DND-41 (cell line): ENCODE results near the gene SSR3.

Experiments
- ATAC-seq: fragments of 200-7000 bp; cut with Tn5 transposase; 3 replicates; pipeline ENCODE4 v1.9.1; 2021; ENCODE audit warnings: low read depth; ENCODE audit not compliant: insufficient read depth
- DNase-seq: peaks from one replicate; pipeline ENCODE4 v3.0.0-alpha.2; 2020
- H2AFZ ChIP-seq: 2 replicates; pipeline ENCODE4 v1.6.0; 2012; ENCODE audit warnings: low read depth, low read length
- H3K27ac ChIP-seq: 2 replicates; pipeline ENCODE4 v1.5.1; 2012; ENCODE audit warnings: low read length, inconsistent platforms
- H3K27me3 ChIP-seq: fragments of 200-600 bp; sonication (generic); 2 replicates; pipeline ENCODE4 v1.6.0; 2012; ENCODE audit warnings: low read length, mild to moderate bottlenecking, inconsistent platforms; ENCODE audit not compliant: insufficient read depth, poor library complexity
- H3K36me3 ChIP-seq: 2 replicates; pipeline ENCODE4 v1.5.1; 2012; ENCODE audit warnings: low read length, inconsistent platforms; ENCODE audit not compliant: insufficient read depth
- H3K4me1 ChIP-seq: 2 replicates; pipeline ENCODE4 v1.5.1; 2012; ENCODE audit warnings: mild to moderate bottlenecking, low read length; ENCODE audit not compliant: insufficient read depth
- H3K4me2 ChIP-seq: 2 replicates; pipeline ENCODE4 v1.6.0; 2012; ENCODE audit warnings: mild to moderate bottlenecking, moderate library complexity, low read length, inconsistent platforms; ENCODE audit not compliant: insufficient read depth
- H3K4me3 ChIP-seq, 2 experiments: fragments of 200-600 bp in 1 of 2; shearing (Covaris generic) in 1 of 2; 2 replicates each; pipeline ENCODE4 v1.5.1; 2012 to 2016; ENCODE audit warnings: inconsistent platforms in 2 of 2, low read length in 2 of 2, mild to moderate bottlenecking in 2 of 2, low read depth in 1 of 2, moderate library complexity in 1 of 2
- H3K79me2 ChIP-seq: 2 replicates; pipeline ENCODE4 v1.6.0; 2012; ENCODE audit warnings: low read length, inconsistent platforms; ENCODE audit not compliant: insufficient read depth
- H3K9ac ChIP-seq: 2 replicates; pipeline ENCODE4 v1.6.0; 2012; ENCODE audit warnings: low read depth, mild to moderate bottlenecking, inconsistent platforms, low read length, moderate library complexity
- H3K9me3 ChIP-seq: 2 replicates; pipeline ENCODE4 v1.5.1; 2012; ENCODE audit warnings: low read length, moderate library complexity, mild to moderate bottlenecking, inconsistent platforms; ENCODE audit not compliant: insufficient read depth, severe bottlenecking
- H4K20me1 ChIP-seq: 2 replicates; pipeline ENCODE4 v1.6.0; 2012; ENCODE audit warnings: low read length; ENCODE audit not compliant: insufficient read depth
- CTCF ChIP-seq: IDR thresholded peaks from 2 replicates; pipeline ENCODE4 v1.5.1; 2012; ENCODE audit warnings: borderline replicate concordance, low read length, moderate library complexity, mild to moderate bottlenecking; ENCODE audit not compliant: poor library complexity, severe bottlenecking; ENCODE audit errors: extremely low read depth
- EZH2 ChIP-seq: IDR thresholded peaks from 3 replicates; pipeline ENCODE4 v1.6.1; 2012; ENCODE audit warnings: borderline replicate concordance, low read depth, mild to moderate bottlenecking, moderate library complexity, low read length, inconsistent platforms; ENCODE audit not compliant: severe bottlenecking

The SSR3 gene

GRCh38 chr3:156586905-156587759, 32.2 kb upstream of the SSR3 start:
- Histone ChIP-seq H3K79me2 (no peaks in the 10 kb centered on the region), H3K9me3 (no peaks in the 10 kb centered on the region), H3K4me1 (no peaks in the 10 kb centered on the region), H3K4me3 (no peak overlapping the region), H3K9ac (no peak overlapping the region), H3K27ac (no peak overlapping the region), H4K20me1 (no peaks in the 10 kb centered on the region), H3K27me3 (peaks cover 13% of the 10 kb centered on the region), H3K36me3 (no peaks in the 10 kb centered on the region), H3K4me2 (no peak overlapping the region), H2AFZ (no peak overlapping the region)
- DNase-seq (no peak), ATAC-seq (no peak)
- no peak for TF ChIP-seq CTCF
- TF ChIP-seq EZH2: no peak

GRCh38 chr3:156583469-156583868, 28.6 kb upstream of the SSR3 start:
- no peak overlapping the region for H3K4me2 ChIP-seq
- H4K20me1 ChIP-seq: no peaks in the 10 kb centered on the region
- H3K27me3 ChIP-seq: peaks cover 14% of the 10 kb centered on the region
- no peak overlapping the region for H3K9ac ChIP-seq
- no peaks in the 10 kb centered on the region for H3K4me1 ChIP-seq
- TF ChIP-seq CTCF (no peak), EZH2 (no peak)
- no peak for ATAC-seq
- H3K4me3 ChIP-seq: no peak overlapping the region
- no peak overlapping the region for H2AFZ ChIP-seq
- H3K79me2 ChIP-seq: no peaks in the 10 kb centered on the region
- no peak for DNase-seq
- H3K36me3 ChIP-seq: no peaks in the 10 kb centered on the region
- H3K27ac ChIP-seq: no peak overlapping the region
- H3K9me3 ChIP-seq: no peaks in the 10 kb centered on the region

- DNase-seq: no peak
- no peak for TF ChIP-seq EZH2
- no peak for TF ChIP-seq CTCF
- Histone ChIP-seq H3K79me2 (no peaks in the 10 kb centered on the region), H3K36me3 (no peaks in the 10 kb centered on the region), H4K20me1 (no peaks in the 10 kb centered on the region), H2AFZ (no peak overlapping the region), H3K9me3 (no peaks in the 10 kb centered on the region), H3K4me2 (no peak overlapping the region), H3K27ac (no peak overlapping the region), H3K27me3 (peaks cover 15% of the 10 kb centered on the region), H3K9ac (no peak overlapping the region), H3K4me1 (no peaks in the 10 kb centered on the region), H3K4me3 (no peak overlapping the region)
- no peak for ATAC-seq
Observed at GRCh38 chr3:156582532-156583183, 27.7 kb upstream of the SSR3 start.
